ENCODE results near the gene CNN2. TPM values are rescaled to one million over a fixed set of nuclear protein-coding genes. Genes with fewer than 3 reads are reported as not detected.

CNN2 gene
- polyA plus RNA-seq, 3 donors: 69.9 to 213 (median 144) TPM

GRCh38 chr19:1064661-1065605 lies 38.5 kb downstream of the CNN2 start:
- Histone ChIP-seq H2AFZ (ENCODE audit: insufficient read depth, low read depth, low read length, poor library complexity, severe bottlenecking) (no peak overlapping the region), H3K36me3 (replicated peaks in 1 of 2; ENCODE audit: control insufficient read depth in 1 of 2, insufficient read depth in 2 of 2, low read length in 2 of 2) (peaks cover 4 to 8% of the 10 kb centered on the region in 2 donors), H3K4me2 (replicated peaks; ENCODE audit: extremely low read depth, low read length, poor library complexity, severe bottlenecking) (peak overlapping the region; percentile 59), H3K27ac (ENCODE audit: low read depth in 1 of 2, low read length in 2 of 2) (no peak overlapping the region), H3K79me2 (ENCODE audit: insufficient read depth, low read length) (peaks cover 37% of the 10 kb centered on the region), H3K9ac (ENCODE audit: insufficient read depth, low read length, poor library complexity, severe bottlenecking) (no peak overlapping the region), H3K4me1 (ENCODE audit: control insufficient read depth in 1 of 2, insufficient read depth in 2 of 2, low read length in 2 of 2) (peaks cover 54 to 65% of the 10 kb centered on the region in 2 donors), H3K27me3 (ENCODE audit: control insufficient read depth in 2 of 2, insufficient read depth in 2 of 2, low read length in 2 of 2) (no peaks in the 10 kb centered on the region), H3K9me3 (replicated peaks in 1 of 2; ENCODE audit: control insufficient read depth in 1 of 2, insufficient read depth in 1 of 2, low read length in 2 of 2) (no peaks in the 10 kb centered on the region), H4K20me1 (ENCODE audit: insufficient read depth, low read length) (peaks cover 51% of the 10 kb centered on the region), H3K4me3 (replicated peaks in 1 of 3; ENCODE audit: low read depth in 2 of 3, low read length in 3 of 3) (peak overlapping the region in 1 of 3 experiments; percentile 100)
- Mint-ChIP-seq H3K9me3 (peaks cover 0 to 5% (median 0%) of the 10 kb centered on the region in 7 donors), H3K27ac (peak overlapping the region in 3 of 7 donors; percentile 41 to 75 (median 55)), H3K27me3 (ENCODE audit: low read depth in 3 of 3) (peaks cover 0 to 2% (median 2%) of the 10 kb centered on the region in 3 donors), H3K4me3 (peak overlapping the region; percentile 37 to 55), H3K4me1 (peaks cover 45% of the 10 kb centered on the region), H3K36me3 (peaks cover 15 to 18% of the 10 kb centered on the region in 2 donors)
- DNase-seq: peak; percentile 71 to 78 (median 76)
- peak; percentile 93 for TF ChIP-seq CTCF (IDR thresholded peaks at IDR 0.05)
- intact Hi-C loops (cut with micrococcal nuclease): loop anchor here (5.0 kb wide), 2 partner anchors 37 to 43 kb away; partner anchors contain the start of genes GPX4 (in 2 of the 2), RNU6-2 (in 1 of the 2) and TMEM259 (in 1 of the 2)
- WGBS (ENCODE audit: insufficient coverage): 14% methylated on average over 54 of the region's 60 CpGs

GRCh38 chr19:1065606-1066109 lies 39.2 kb downstream of the CNN2 start:
- no peaks in the 10 kb centered on the region for H3K9me3 ChIP-seq (replicated peaks in 1 of 2; ENCODE audit: control insufficient read depth in 1 of 2, insufficient read depth in 1 of 2, low read length in 2 of 2)
- peaks cover 57% of the 10 kb centered on the region for H4K20me1 ChIP-seq (ENCODE audit: insufficient read depth, low read length)
- peaks cover 0 to 2% (median 2%) of the 10 kb centered on the region in 3 donors for H3K27me3 Mint-ChIP-seq (ENCODE audit: low read depth in 3 of 3)
- H3K79me2 ChIP-seq (ENCODE audit: insufficient read depth, low read length): peaks cover 44% of the 10 kb centered on the region
- no peak for TF ChIP-seq CTCF (IDR thresholded peaks at IDR 0.05)
- H3K36me3 Mint-ChIP-seq: peaks cover 16 to 25% of the 10 kb centered on the region in 2 donors
- no peak overlapping the region for H2AFZ ChIP-seq (ENCODE audit: insufficient read depth, low read depth, low read length, poor library complexity, severe bottlenecking)
- H3K9me3 Mint-ChIP-seq: peaks cover 0 to 5% (median 0%) of the 10 kb centered on the region in 7 donors
- H3K27me3 ChIP-seq (ENCODE audit: control insufficient read depth in 2 of 2, insufficient read depth in 2 of 2, low read length in 2 of 2): no peaks in the 10 kb centered on the region
- H3K27ac ChIP-seq (ENCODE audit: low read depth in 1 of 2, low read length in 2 of 2): no peak overlapping the region
- peaks cover 9 to 10% of the 10 kb centered on the region in 2 donors for H3K36me3 ChIP-seq (replicated peaks in 1 of 2; ENCODE audit: control insufficient read depth in 1 of 2, insufficient read depth in 2 of 2, low read length in 2 of 2)
- peak overlapping the region in 1 of 3 experiments; percentile 100 for H3K4me3 ChIP-seq (replicated peaks in 1 of 3; ENCODE audit: low read depth in 2 of 3, low read length in 3 of 3)
- H3K4me1 Mint-ChIP-seq: peaks cover 48% of the 10 kb centered on the region
- H3K4me2 ChIP-seq (replicated peaks; ENCODE audit: extremely low read depth, low read length, poor library complexity, severe bottlenecking): peak overlapping the region; percentile 59
- H3K4me1 ChIP-seq (ENCODE audit: control insufficient read depth in 1 of 2, insufficient read depth in 2 of 2, low read length in 2 of 2): peaks cover 57 to 71% of the 10 kb centered on the region in 2 donors
- H3K9ac ChIP-seq (ENCODE audit: insufficient read depth, low read length, poor library complexity, severe bottlenecking): peak overlapping the region; percentile 97
- peak overlapping the region in 1 of 2 donors; percentile 48 for H3K4me3 Mint-ChIP-seq
- intact Hi-C loops (cut with micrococcal nuclease): loop anchor here (5.0 kb wide), 2 partner anchors 37 to 43 kb away; partner anchors contain the start of genes GPX4 (in 2 of the 2), RNU6-2 (in 1 of the 2) and TMEM259 (in 1 of the 2)
- WGBS (ENCODE audit: insufficient coverage): 94% methylated on average over 15 of the region's 17 CpGs
- DNase-seq: no peak
- H3K27ac Mint-ChIP-seq: no peak overlapping the region

Data from CD14-positive monocyte (primary cell).